ENCODE results near the gene GABBR2.

DNA sequence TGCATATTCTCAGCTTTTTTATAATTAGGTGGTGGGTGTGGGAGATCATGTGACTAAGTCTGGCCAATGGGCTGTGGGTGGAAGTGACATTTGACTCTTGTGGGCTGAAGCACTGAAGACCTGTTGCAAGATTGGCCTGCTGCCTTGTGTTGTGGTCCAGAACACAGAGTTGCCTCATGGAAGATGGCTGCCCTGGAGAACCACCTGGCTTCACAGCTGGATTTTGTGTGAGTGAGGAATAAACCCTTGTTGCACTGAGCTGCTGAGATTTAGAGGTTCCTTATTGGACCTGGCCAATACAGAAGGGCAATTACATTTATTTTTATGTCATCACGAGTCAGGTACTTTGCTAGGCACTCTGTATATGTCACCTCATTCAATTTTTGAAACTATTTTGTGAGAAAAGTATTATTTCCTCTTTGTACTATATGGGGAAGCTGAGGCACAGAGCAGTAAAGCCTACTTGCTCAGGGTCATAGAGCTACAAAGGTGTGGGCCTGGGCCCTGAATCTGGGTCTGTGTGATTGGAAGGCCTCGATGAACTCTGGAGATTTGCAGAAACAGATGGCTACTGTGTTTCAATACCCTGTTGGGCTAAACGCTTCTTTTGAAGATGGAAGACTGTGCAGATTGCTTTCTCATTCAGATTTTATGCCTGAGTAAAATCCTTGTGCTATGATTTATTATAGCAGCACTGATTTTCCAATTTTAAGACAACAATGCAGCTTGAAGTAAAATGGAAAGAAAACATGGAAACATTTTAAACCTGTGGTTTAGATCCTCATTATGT, 382.1 kb downstream of the GABBR2 start:
- TF ChIP-seq, protein P1, sequence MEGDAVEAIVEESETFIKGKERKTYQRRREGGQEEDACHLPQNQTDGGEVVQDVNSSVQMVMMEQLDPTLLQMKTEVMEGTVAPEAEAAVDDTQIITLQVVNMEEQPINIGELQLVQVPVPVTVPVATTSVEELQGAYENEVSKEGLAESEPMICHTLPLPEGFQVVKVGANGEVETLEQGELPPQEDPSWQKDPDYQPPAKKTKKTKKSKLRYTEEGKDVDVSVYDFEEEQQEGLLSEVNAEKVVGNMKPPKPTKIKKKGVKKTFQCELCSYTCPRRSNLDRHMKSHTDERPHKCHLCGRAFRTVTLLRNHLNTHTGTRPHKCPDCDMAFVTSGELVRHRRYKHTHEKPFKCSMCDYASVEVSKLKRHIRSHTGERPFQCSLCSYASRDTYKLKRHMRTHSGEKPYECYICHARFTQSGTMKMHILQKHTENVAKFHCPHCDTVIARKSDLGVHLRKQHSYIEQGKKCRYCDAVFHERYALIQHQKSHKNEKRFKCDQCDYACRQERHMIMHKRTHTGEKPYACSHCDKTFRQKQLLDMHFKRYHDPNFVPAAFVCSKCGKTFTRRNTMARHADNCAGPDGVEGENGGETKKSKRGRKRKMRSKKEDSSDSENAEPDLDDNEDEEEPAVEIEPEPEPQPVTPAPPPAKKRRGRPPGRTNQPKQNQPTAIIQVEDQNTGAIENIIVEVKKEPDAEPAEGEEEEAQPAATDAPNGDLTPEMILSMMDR (IDR thresholded peaks at IDR 0.05), result no peak
- no peak for TF ChIP-seq POLR2A (IDR thresholded peaks at IDR 0.05)
